GM18502 (cell line): ENCODE data around the gene PLA2G3.
"Not testable (repeated sequence)": the region's sequence is repeated elsewhere in the genome, so short reads cannot be mapped to it uniquely, and the experiment has no call there.

Source experiments
- ATAC-seq: cut with Tn5 transposase; IDR thresholded peaks from one replicate; pipeline ENCODE4 v1.9.1; 2021; ENCODE audit warnings: mild to moderate bottlenecking; ENCODE audit not compliant: unreplicated experiment, poor library complexity

PLA2G3 gene, protein sequence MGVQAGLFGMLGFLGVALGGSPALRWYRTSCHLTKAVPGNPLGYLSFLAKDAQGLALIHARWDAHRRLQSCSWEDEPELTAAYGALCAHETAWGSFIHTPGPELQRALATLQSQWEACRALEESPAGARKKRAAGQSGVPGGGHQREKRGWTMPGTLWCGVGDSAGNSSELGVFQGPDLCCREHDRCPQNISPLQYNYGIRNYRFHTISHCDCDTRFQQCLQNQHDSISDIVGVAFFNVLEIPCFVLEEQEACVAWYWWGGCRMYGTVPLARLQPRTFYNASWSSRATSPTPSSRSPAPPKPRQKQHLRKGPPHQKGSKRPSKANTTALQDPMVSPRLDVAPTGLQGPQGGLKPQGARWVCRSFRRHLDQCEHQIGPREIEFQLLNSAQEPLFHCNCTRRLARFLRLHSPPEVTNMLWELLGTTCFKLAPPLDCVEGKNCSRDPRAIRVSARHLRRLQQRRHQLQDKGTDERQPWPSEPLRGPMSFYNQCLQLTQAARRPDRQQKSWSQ

DNA sequence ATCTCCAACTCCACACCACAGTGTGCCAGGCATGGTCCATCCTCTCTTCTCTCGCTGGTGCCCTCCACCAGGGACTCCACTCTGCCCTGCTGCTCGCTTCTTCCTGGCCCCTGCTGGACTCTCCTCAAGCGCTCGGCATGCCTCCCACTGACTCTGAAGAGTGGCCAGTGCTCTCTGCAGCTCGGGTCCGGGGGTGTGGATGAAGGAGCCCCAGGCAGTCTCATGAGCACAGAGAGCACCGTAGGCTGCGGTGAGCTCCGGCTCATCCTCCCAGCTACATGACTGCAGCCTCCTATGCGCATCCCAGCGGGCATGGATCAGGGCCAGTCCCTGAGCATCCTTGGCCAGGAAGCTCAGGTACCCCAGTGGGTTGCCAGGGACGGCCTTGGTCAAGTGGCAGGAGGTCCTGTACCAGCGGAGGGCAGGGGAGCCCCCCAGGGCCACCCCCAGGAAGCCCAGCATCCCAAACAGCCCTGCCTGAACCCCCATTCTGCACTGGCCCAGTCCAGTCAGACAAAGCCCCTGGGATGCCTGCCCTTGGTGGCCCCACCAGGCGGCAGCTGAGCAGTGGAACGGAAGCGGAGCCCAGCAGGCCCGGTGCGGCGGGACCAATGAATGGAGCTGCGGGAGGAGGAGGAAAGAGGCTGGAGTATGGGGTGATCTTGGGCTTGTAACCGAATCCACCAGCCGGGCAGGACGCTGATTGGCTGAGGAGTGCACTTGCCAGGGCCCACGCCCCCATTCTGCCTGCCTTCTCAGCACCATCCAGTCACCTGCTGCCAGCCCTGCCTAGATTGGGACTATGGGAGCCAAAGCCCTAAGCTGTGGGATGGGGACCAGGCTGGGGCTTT is at the start of gene PLA2G3:
Gene PLA2G3 (minus strand): TSS at position 643 of the 851 bp plus-strand sequence. CDS start 154 bp downstream, at position 489.
- ATAC-seq: no peak

DNA sequence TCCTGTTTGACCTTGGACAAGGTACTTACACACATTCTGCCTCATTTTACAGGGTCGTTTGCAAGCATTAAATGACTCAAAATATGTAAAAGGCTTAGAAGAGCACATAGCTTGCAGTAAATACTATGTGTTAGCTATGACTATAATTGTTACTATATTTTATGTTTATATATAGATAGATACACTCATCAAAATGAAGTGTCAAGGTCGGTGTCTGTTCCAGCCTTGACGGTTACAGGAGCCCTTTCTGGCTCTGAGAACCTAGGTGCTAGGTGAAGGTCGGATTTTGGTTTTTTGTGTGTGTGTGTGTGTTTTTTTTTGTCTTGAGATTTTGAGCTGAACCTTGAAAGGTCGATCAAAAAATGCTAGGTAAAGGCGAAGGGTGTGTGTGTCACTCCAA is 47.3 kb upstream of the PLA2G3 start:
- no peak for ATAC-seq

DNA sequence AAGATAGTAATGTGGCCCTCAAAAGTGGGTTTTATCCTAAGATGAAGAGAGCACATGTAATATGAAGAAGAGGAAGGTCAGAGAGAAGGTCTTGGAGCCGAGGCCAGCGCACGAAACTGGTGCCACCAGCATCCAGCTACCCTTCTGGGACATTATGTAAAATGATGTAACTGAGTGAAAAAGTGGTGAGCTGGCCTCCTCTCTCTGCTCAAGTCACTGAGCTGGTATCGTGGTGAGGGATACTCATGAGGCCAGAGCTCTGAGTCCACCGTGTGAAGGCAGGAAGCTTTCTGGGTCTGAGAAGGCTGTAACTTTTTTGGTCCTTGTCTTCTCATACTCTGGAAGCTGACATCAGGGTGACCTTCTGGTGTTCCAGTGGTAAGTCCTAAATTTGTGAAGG is 44.7 kb upstream of the PLA2G3 start:
- no peak for ATAC-seq

DNA sequence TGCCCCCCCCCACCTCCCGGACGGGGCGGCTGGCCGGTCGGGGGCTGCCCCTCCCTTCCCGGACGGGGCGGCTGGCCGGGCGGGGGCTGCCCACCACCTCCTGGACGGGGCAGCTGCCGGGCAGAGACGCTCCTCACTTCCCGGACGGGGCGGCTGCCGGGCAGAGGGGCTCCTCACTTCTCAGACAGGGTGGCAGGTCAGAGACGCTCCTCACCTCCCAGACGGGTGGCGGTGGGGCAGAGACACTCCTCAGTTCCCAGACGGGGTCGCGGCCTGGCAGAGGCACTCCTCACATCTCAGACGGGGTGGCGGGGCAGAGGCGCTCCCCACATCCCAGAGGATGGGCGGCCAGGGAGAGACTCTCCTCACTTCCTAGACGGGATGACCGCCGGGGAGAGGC is 43.7 kb upstream of the PLA2G3 start:
- no peak for ATAC-seq

DNA sequence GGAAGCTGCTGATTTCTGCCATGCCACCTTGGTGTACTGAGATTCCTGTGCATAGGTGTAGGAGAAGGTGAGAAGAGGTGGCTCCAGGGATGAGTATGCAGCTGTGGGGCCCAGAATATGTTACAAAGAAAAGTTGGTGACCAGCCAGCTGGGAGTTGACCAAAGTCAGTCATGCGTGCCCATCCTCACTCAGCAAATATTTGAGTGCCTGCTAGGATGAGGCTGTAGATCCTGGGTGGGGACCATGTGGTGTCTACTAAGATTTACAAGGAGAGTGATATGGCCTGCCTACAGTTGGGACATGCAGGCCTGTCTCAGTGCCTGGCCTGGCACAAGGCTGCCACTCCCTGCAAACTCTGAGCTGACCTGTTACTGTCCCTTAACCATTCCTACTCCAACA is 39.0 kb upstream of the PLA2G3 start:
- no peak for ATAC-seq

DNA sequence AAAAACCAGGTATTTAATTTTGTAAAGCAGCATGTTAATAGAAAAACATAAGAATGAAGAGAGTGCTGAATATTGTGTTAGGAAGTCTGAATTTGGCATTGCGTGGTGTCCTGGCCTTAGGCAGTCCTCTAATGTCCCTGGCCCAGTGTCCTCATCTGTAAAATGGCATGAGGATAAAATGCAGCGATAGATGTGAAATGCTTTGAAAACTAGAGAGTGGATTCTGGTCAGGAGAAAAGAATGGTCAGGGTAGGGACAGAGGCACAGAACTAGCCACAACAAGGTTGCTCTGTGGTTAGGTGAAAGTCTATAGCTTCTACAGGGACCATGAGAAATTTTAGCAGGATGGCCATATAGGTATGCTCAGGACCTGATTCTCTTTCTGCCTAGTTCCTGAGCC is 38.6 kb upstream of the PLA2G3 start:
- no peak for ATAC-seq

DNA sequence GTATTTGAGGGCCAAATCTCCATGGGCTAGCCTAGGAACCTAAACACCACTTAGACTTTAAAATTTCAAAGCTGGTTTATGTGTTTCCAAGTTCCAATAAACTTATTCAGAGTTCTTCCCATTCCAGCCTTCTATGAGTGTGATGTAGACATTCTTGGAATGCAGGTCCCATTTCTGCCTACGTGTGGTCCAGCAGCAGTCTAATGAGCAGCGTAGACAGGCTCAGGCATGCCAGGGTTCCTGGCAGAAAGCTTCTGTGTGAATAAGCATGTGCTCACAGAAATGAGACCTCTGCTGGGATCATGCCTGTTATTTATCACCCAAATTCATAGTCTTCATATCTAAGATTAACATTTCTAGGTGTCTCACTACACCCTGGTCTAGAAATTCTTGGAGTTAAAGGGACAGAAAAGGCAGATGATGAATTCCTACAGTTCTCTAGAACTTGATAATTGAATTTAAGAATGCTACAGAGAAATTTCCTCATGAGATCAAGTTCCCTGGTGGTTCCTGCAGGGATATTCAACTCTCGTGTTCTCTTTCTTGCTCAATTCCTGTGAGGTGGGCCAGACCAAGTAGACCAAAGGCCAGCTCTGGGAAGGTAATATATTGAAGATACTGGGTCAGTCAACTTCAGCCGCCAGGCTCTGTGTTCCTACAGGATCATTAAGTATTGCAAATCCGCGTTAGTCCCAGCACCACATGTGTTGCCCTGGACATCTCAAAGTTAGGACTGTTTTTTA is 37.3 kb upstream of the PLA2G3 start:
- no peak for ATAC-seq

DNA sequence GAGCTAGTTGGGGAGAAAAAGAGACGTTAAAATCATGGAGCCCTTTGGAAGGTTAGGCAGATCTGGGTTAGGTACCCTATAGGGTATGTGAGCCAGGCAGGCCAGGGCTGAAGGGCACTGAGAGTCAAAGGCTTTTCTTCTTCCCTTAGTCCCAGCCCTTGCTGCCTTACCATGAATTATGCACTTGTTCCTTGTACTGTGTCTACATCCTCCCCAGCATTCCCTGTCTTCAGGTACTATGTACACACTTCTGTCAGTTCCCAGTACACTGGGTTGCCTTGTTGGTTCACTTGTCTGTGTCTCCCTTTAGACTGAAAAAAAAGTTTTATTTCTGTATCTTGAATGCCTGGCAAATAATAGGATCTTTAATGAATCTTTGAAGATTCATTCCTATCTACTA is 36.6 kb upstream of the PLA2G3 start:
- ATAC-seq: no peak

DNA sequence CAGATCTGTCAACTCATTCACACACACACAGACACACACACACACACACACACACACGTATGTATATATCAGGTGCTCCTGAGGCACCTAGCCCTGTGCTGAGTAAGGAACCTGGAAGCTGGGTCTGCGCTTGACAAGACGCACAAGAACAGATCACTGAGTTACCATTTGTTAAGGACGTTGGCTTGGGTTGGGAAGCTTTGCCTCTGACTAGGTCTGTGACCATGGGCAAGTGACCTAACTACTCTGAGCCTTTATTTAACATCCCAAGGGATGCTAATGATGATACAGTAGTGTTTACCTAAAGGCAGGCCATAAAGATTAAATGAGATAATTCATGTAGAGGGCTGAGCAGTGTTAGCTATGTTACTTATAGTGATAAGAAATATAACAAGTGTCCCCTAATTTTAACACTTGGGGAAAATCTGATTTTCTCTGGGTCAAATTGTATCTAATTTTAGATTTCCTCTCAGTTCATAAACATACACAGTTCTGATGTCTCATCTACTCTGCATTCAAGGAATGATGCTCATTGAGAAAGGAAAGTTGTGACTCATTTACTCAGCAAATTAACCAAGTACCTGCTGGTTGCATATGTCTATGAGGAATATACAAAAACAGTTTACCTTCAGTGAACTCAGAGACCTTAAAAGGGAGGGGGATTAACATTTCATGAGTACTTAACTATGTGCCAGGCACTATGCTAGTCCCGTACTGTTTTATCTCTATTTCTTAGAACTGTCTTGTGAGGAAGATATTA is 33.3 kb upstream of the PLA2G3 start:
- no peak for ATAC-seq

DNA sequence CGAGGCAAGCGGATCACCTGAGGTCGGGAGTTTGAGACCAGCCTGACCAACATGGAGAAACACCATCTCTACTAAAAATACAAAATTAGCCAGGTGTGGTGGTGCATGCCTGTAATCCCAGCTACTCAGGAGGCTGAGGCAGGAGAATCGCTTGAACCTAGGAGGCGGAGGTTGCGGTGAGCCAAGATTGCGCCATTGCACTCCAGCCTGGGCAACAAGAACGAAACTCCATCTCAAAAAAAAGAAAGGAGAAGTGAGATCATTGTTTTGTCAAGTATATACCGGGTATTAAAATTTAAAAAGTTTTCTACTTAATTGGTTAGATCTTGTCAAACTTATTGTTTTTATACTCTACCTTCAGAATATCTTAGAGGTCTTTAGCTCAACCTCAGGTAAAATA is 31.4 kb upstream of the PLA2G3 start:
- ATAC-seq: not testable (repeated sequence)

DNA sequence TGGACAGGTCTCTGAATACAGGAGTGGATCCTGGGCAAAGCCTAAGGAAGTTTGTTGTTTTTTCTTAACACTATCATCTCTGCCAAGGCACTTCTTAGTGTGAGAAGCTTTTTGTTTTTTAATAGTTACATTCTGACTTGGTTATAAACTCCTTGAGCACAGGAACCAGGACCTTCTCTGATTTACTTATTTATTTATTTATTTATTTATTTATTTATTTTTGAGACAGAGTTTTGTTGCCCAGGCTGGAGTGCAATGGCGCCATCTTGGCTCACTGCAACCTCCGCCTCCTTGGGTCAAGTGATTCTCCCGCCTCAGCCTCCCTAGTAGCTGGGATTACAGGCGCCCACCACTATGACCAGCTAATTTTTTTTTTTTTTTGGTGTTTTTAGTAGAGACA is 30.7 kb upstream of the PLA2G3 start:
- no peak for ATAC-seq

DNA sequence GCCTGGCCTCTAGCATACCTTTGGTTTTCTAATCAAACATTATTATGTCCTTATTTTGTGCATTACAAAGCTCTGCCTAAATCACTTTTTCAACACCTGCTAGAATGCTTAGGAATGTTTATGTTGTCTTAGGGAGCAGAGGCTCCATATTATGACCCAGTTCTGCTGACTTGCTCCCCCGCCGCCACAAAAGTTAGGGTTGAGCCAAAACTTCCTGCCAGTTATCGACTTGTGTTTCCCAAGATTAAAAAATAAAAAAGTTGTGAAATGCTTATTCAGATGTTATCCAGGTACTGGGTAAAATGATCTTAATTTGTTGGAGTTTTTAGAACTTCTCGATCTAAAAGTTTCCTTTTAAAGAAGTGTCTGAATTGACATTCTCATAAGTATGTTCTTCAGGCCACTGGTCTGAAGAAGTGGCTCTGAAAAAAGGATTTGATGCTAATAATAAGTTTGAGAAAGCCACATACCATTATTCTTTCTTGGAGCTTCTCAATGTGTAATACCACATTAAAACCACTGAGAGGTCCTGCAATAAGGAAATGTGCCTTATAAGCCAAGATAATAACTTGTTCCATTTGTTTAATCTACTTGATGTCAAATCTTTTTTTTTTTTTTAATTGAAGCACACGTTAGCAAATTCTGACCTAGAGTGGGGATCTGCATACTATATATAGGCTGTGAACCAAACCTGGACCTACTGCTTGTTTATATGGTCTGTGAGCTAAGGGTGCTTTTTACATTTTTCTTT is 21.9 kb upstream of the PLA2G3 start:
- ATAC-seq: no peak

DNA sequence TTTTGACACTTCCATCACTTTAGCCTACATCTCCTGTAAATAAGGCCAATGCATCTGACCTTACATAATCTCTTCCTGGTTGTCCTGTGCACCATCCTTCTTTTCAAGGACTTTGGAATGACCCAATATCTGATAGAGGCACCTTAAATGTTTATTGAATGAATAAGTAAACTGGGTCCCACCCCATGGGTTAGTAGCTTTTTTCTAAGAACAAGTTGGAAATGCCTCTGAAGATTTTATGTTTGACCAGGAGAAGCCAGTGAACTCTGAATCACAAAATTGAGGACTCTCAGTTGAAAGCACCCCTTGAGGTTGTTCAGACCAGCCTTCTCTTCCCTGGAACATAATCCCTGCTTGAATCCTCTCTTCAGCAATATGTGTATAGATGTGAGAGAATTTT is 21.1 kb upstream of the PLA2G3 start:
- no peak for ATAC-seq

DNA sequence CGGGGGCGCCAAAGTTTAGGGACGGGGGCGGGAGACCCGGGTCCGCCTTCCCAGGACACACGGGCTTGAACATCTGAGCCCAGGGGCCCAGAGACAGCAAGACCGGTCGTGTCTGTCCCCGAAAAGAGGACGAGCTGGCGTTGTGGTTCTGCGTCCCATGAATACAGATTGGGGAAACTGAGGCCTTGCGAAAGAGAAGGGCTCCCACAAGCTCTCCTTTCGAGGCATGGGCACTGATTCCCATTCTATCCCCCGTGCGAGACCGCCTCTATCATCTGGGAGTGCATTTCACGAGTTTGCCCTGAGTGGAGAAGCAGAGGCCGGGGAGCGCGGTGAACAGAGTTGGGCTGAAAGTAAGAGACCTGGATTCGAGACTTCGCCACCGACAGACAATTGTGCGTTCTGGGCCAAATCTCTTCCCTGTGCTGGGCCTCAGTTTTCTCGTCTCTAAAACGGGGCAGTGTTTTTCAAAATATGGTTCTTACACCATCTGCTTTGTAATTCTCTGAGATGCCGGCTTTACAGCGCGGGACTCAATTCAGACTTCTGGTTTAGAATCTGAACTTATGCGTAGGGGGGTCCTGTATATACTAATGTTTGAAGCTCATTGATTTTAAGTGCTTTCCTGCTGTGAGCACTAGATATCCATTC is 20.1 kb upstream of the PLA2G3 start:
- peak; percentile 19 for ATAC-seq

DNA sequence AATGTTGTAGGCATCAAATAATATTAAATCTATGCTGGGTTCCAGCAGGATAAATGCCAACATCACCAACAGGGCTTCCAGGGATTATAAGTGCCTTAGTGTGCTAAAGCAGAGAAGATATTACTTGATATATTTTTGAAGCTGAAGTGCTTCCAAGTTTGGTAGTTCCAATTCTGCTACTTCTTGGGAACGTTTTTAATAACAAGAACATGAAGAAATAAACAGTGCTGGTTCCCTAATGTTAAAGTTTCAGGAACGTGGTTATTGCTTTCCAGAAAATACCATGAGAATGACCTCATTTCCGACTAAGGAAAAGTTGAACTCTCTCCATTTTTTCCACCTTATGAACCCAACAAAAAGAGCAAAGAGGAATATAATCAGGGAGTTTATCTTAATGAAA is 15.1 kb upstream of the PLA2G3 start:
- ATAC-seq: no peak

DNA sequence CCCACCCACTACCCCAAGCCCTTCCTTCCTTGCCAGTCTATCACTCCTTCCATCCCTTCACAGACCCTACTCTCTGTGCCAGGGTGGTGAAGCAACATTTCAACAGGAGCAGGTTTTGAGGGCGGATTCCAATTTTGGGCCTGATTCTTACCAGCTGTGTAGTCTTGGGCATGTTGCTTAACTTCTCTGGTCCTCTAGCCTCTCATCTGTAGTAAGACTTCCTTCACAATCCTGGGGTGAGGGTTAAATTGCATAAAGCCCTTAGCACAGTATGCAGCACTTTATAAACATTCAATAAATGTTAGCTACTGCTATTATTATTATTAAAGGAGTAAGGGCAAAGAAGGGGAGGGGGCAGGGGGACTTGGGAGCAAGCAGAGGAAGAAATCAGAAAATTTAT is 14.7 kb upstream of the PLA2G3 start:
- no peak for ATAC-seq

DNA sequence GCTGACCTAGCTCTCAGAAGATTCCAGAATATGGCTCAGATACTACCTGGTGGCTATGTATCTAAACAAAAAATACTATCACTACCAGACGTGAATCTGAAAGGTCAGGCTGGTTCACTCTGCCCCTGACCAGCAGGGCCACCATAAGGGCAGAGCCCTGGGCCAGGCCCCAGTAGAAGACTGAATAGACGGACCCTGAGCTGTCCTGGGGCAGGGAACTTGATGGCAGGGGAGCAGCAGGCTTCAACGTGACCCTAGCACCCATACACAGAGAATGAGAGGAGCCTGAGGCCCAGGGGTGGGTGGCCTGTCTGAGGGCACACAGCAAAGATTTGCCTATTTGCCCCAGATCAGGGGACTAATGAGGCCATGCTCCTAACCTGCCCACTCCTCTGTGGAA is 13.0 kb upstream of the PLA2G3 start:
- ATAC-seq: no peak

DNA sequence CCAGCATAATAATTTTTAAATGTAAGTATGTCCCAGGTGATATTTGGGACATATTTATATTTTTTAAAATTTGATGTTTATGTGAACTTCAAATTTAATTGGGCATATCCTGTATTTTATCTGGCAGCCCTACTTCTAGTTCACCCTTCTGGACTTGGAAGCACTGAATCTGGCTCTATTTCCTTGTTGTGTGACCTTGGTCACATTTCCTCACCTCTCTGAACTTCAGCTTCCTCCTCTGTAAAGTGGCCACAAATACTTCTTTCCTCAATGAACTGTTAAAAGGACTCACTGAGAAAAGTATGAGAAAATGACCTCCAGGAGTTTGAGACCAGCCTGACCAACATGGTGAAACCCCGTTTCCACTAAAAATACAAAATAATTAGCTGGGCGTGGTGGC is 11.6 kb upstream of the PLA2G3 start:
- no peak for ATAC-seq

DNA sequence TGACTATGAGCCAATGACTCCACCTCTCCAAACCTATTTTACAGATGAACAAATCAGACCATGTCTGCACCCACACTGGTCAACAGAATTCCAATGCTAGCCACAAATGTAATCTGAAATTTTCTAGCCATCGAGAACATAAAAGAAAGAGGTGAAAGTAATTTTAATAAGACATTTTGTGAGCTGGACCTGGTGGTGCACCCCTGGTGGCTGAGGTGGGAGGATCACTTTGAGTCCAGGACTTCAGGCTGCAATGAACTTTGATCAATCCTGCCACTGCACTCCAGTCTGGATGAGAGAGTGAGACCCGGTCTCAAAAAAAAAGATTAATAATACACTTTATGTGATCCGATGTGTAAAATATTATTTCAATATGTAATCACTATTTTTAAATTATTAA is 10.3 kb upstream of the PLA2G3 start:
- no peak for ATAC-seq
